H9 (cell line): ENCODE results near the gene INTS3. TPM values are rescaled to one million over a fixed set of nuclear protein-coding genes. Genes with fewer than 3 reads are reported as not detected.

Source experiments
- DNase-seq: peaks from one replicate; pipeline ENCODE4 v3.0.0-alpha.2; 2017
- H2AFZ ChIP-seq: one replicate; pipeline ENCODE4 v1.6.1; 2013; ENCODE audit warnings: mild to moderate bottlenecking, low read length, control low read depth, moderate library complexity
- H2AK5ac ChIP-seq: 2 replicates; pipeline ENCODE4 v1.6.1; 2013; ENCODE audit warnings: low read length, control low read depth, mixed read lengths; ENCODE audit not compliant: insufficient read length
- H2BK120ac ChIP-seq: one replicate; pipeline ENCODE4 v1.6.1; 2013; ENCODE audit warnings: low read depth, mild to moderate bottlenecking, low read length, control low read depth, inconsistent platforms; ENCODE audit not compliant: poor library complexity, severe bottlenecking
- H2BK12ac ChIP-seq: 2 replicates; pipeline ENCODE4 v1.6.1; 2013; ENCODE audit warnings: low read length, control low read depth, mixed read lengths, low read depth; ENCODE audit not compliant: insufficient read length
- H2BK15ac ChIP-seq: 2 replicates; pipeline ENCODE4 v1.6.1; 2013; ENCODE audit warnings: low read depth, low read length, control low read depth
- H2BK20ac ChIP-seq: one replicate; pipeline ENCODE4 v1.6.1; 2013; ENCODE audit warnings: low read depth, mild to moderate bottlenecking, low read length, control low read depth, inconsistent platforms; ENCODE audit not compliant: poor library complexity, severe bottlenecking
- H2BK5ac ChIP-seq: 2 replicates; pipeline ENCODE4 v1.6.1; 2013; ENCODE audit warnings: low read length, control low read depth, mixed read lengths; ENCODE audit not compliant: insufficient read length
- H3K14ac ChIP-seq: 2 replicates; pipeline ENCODE4 v1.6.1; 2013; ENCODE audit warnings: low read length, control low read depth; ENCODE audit not compliant: insufficient read depth
- H3K18ac ChIP-seq: 2 replicates; pipeline ENCODE4 v1.6.1; 2013; ENCODE audit warnings: low read depth, mild to moderate bottlenecking, mixed read lengths, low read length, control low read depth; ENCODE audit not compliant: insufficient read length
- H3K23ac ChIP-seq: 2 replicates; pipeline ENCODE4 v1.6.1; 2013; ENCODE audit warnings: low read length, control low read depth, mixed read lengths, low read depth; ENCODE audit not compliant: insufficient read length
- H3K23me2 ChIP-seq: 2 replicates; pipeline ENCODE4 v1.6.1; 2013; ENCODE audit warnings: low read depth, mild to moderate bottlenecking, mixed read lengths, low read length, control low read depth; ENCODE audit not compliant: insufficient read length, poor library complexity, severe bottlenecking
- H3K27ac ChIP-seq: 2 replicates; pipeline ENCODE4 v1.5.1; 2013; ENCODE audit warnings: low read length, control low read depth, mixed read lengths, low read depth; ENCODE audit not compliant: insufficient read length
- H3K27me3 ChIP-seq: 2 replicates; pipeline ENCODE4 v1.6.1; 2013; ENCODE audit warnings: low read length, control low read depth, inconsistent platforms; ENCODE audit not compliant: insufficient read depth
- H3K4ac ChIP-seq: 2 replicates; pipeline ENCODE4 v1.6.1; 2013; ENCODE audit warnings: low read depth, mild to moderate bottlenecking, control low read depth, inconsistent platforms, low read length, moderate library complexity
- H3K4me1 ChIP-seq: 2 replicates; pipeline ENCODE4 v1.6.1; 2013; ENCODE audit warnings: low read length, control low read depth, inconsistent platforms; ENCODE audit not compliant: insufficient read depth
- H3K4me2 ChIP-seq: 2 replicates; pipeline ENCODE4 v1.6.1; 2013; ENCODE audit warnings: low read length, control low read depth, mixed read lengths; ENCODE audit not compliant: insufficient read length, insufficient read depth
- H3K56ac ChIP-seq: 2 replicates; pipeline ENCODE4 v1.6.1; 2013; ENCODE audit warnings: low read depth, mild to moderate bottlenecking, mixed read lengths, low read length, control low read depth; ENCODE audit not compliant: insufficient read length
- H3K79me1 ChIP-seq: 2 replicates; pipeline ENCODE4 v1.6.1; 2013; ENCODE audit warnings: low read depth, mild to moderate bottlenecking, moderate library complexity, low read length, control low read depth, inconsistent platforms; ENCODE audit not compliant: insufficient read depth, poor library complexity, severe bottlenecking
- H3K79me2 ChIP-seq: 2 replicates; pipeline ENCODE4 v1.6.1; 2013; ENCODE audit warnings: low read length, control low read depth, inconsistent platforms; ENCODE audit not compliant: insufficient read depth
- H3K9ac ChIP-seq: 2 replicates; pipeline ENCODE4 v1.6.1; 2013; ENCODE audit warnings: low read length, control low read depth, mixed read lengths; ENCODE audit not compliant: insufficient read length; ENCODE audit errors: extremely low read depth
- H3K9me3 ChIP-seq: one replicate; pipeline ENCODE4 v1.6.1; 2013; ENCODE audit warnings: low read depth, low read length, inconsistent platforms; ENCODE audit not compliant: control insufficient read depth
- H3T11ph ChIP-seq: one replicate; pipeline ENCODE4 v1.6.1; 2013; ENCODE audit warnings: mild to moderate bottlenecking, low read length, control low read depth, inconsistent platforms
- H4K20me1 ChIP-seq: one replicate; pipeline ENCODE4 v1.6.1; 2013; ENCODE audit not compliant: control insufficient read depth, insufficient read length, insufficient read depth
- H4K5ac ChIP-seq: 2 replicates; pipeline ENCODE4 v1.6.1; 2013; ENCODE audit warnings: low read depth, mild to moderate bottlenecking, mixed read lengths, low read length, control low read depth; ENCODE audit not compliant: insufficient read length
- H4K8ac ChIP-seq: replicated peaks from 2 replicates; pipeline ENCODE4 v1.6.1; 2013; ENCODE audit warnings: low read length, control low read depth, mixed read lengths, low read depth; ENCODE audit not compliant: insufficient read length
- H4K91ac ChIP-seq: 2 replicates; pipeline ENCODE4 v1.6.1; 2013; ENCODE audit warnings: low read depth, mild to moderate bottlenecking, moderate library complexity, mixed read lengths, low read length, control low read depth; ENCODE audit not compliant: insufficient read length
- H3K27ac Mint-ChIP-seq, 3 experiments: 2 replicates in 2 of 3; 3 replicates in 1 of 3; pipeline ENCODE4 v1.8.0; 2020 to 2021; ENCODE audit warnings: mixed read lengths in 3 of 3, mild to moderate bottlenecking in 1 of 3, moderate library complexity in 1 of 3
- H3K27me3 Mint-ChIP-seq: 2 replicates; pipeline ENCODE4 v1.8.0; 2021; ENCODE audit warnings: low read depth, mild to moderate bottlenecking, moderate library complexity, mixed read lengths
- H3K36me3 Mint-ChIP-seq, 3 experiments: 2 replicates in 2 of 3; 3 replicates in 1 of 3; pipeline ENCODE4 v1.8.0; 2020 to 2021; ENCODE audit warnings: low read depth in 3 of 3, mixed read lengths in 3 of 3; ENCODE audit not compliant: insufficient read depth in 1 of 3
- H3K4me1 Mint-ChIP-seq, 2 experiments: 2 replicates each; pipeline ENCODE4 v1.8.0; 2020; ENCODE audit warnings: mixed read lengths in 2 of 2
- H3K4me3 Mint-ChIP-seq, 2 experiments: 2 replicates in 1 of 2; 3 replicates in 1 of 2; pipeline ENCODE4 v1.8.0; 2020 to 2021; ENCODE audit warnings: mild to moderate bottlenecking in 2 of 2, mixed read lengths in 2 of 2, moderate library complexity in 1 of 2
- H3K9me3 Mint-ChIP-seq, 2 experiments: 2 replicates in 1 of 2; 3 replicates in 1 of 2; pipeline ENCODE4 v1.8.0; 2020; ENCODE audit warnings: mild to moderate bottlenecking in 2 of 2, mixed read lengths in 2 of 2, moderate library complexity in 1 of 2
- CTCF ChIP-seq: fragments of 200-600 bp; sonication (generic); conservative IDR thresholded peaks from 3 replicates; pipeline ENCODE4 v1.8.0; 2021; ENCODE audit warnings: antibody characterized with exemption, mild to moderate bottlenecking
- WGBS: extraction: QIAGEN DNeasy Blood & Tissue Kit; methylation state at CpG from one replicate; pipeline ENCODE4 v1.1.7; 2013; ENCODE audit warnings: missing lambda C conversion rate, low lambda C conversion rate, mixed read lengths; ENCODE audit not compliant: insufficient read length; ENCODE audit errors: extremely low coverage; 5-methylcytosine and 5-hydroxymethylcytosine counted together
- total RNA-seq: library from RNA; stranded (reverse); gene quantifications from 2 replicates; pipeline ENCODE4 v1.2.1, GENCODE V29; 2021

INTS3 gene
- total RNA-seq, 1 experiment from 2014 or later: 67.1 TPM

- Histone ChIP-seq H3K27ac (no peak overlapping the region), H3K23me2 (no peaks in the 10 kb centered on the region), H3K27me3 (no peaks in the 10 kb centered on the region), H3K14ac (no peak overlapping the region), H3K4me1 (no peaks in the 10 kb centered on the region), H2BK12ac (no peak overlapping the region), H3K4ac (no peak overlapping the region), H3K9ac (no peak overlapping the region), H3K79me2 (no peaks in the 10 kb centered on the region), H2AFZ (no peak overlapping the region), H3K4me2 (no peak overlapping the region), H2BK5ac (no peak overlapping the region), H2BK15ac (no peak overlapping the region), H4K91ac (no peak overlapping the region), H2BK20ac (no peak overlapping the region), H4K20me1 (no peaks in the 10 kb centered on the region), H3K9me3 (no peaks in the 10 kb centered on the region), H2BK120ac (no peak overlapping the region), H3K18ac (no peak overlapping the region), H3K56ac (no peak overlapping the region), H3T11ph (no peak overlapping the region), H4K8ac (no peak overlapping the region), H3K79me1 (no peaks in the 10 kb centered on the region), H4K5ac (no peak overlapping the region), H2AK5ac (no peak overlapping the region), H3K23ac (no peak overlapping the region)
- Mint-ChIP-seq H3K27me3 (peaks cover 4% of the 10 kb centered on the region), H3K9me3 (no peaks in the 10 kb centered on the region), H3K36me3 (peaks cover 2 to 10% (median 6%) of the 10 kb centered on the region in 3 experiments; a peak in 6 of 7 replicates), H3K4me3 (no peak overlapping the region), H3K27ac (no peak overlapping the region; a peak in 1 of 7 replicates), H3K4me1 (peaks cover 20 to 25% of the 10 kb centered on the region in 2 experiments)
- WGBS: no CpG with 5 or more reads among the region's 7 CpGs
- peak; percentile 29 for DNase-seq
- no peak for TF ChIP-seq CTCF
Measured at GRCh38 chr1:153800516-153800915, 72.7 kb downstream of the INTS3 start.
